Endothelial cell of umbilical vein (primary cell): ENCODE results near the gene MAST4. TPM values are rescaled to one million over a fixed set of nuclear protein-coding genes. Genes with fewer than 3 reads are reported as not detected.

ENCODE experiments used
- BruUV-seq: library from RNA; stranded (reverse); fragments of 400-500 nt; replicated peaks from 2 replicates; lab custom pipeline; 2021; lab: Mats Ljungman, UMichigan
- CTCF ChIA-PET: fragments of 300-600, 350-600 bp; sonication (Branson Sonifier 250); formaldehyde crosslinking; loops from one replicate; lab custom pipeline; 2021; ENCODE audit warnings: antibody characterized with exemption, inconsistent platforms; lab: Charles Lee
- POLR2A ChIA-PET: fragments of 300-600, 350-600 bp; sonication (Branson Sonifier 250); formaldehyde crosslinking; loops from one replicate; lab custom pipeline; 2021; ENCODE audit warnings: antibody characterized with exemption, inconsistent platforms; lab: Charles Lee
- DNase-seq: peaks from one replicate; pipeline ENCODE4 v3.0.0-alpha.2; 2011; ENCODE audit warnings: low read depth, low spot score
- FAIRE-seq: peaks from 2 replicates; lab custom pipeline; 2011; peaks lifted over from hg19 to GRCh38; lab: Jason Lieb, UNC
- H2AFZ ChIP-seq: 2 replicates; pipeline ENCODE4 v1.6.0; 2012; ENCODE audit warnings: low read depth, low read length, control low read depth, inconsistent platforms
- H3K27ac ChIP-seq: 2 replicates; pipeline ENCODE4 v1.5.1; 2011; ENCODE audit warnings: low read depth, mild to moderate bottlenecking, control low read depth, low read length, moderate library complexity; ENCODE audit not compliant: insufficient read depth
- H3K27me3 ChIP-seq, 2 experiments: 2 replicates each; pipeline versions ENCODE4 v1.6.0 to v1.6.1; 2011; ENCODE audit warnings: low read length in 2 of 2, mixed read lengths in 1 of 2; ENCODE audit not compliant: control insufficient read depth in 2 of 2, insufficient read depth in 2 of 2
- H3K36me3 ChIP-seq, 2 experiments: 2 replicates in 1 of 2; 3 replicates in 1 of 2; pipeline ENCODE4 v1.5.1; 2011; ENCODE audit warnings: low read length in 2 of 2, mild to moderate bottlenecking in 1 of 2, moderate library complexity in 1 of 2; ENCODE audit not compliant: control insufficient read depth in 2 of 2, insufficient read depth in 2 of 2; ENCODE audit errors: extremely low read depth in 1 of 2
- H3K4me1 ChIP-seq: 3 replicates; pipeline ENCODE4 v1.5.1; 2011; ENCODE audit warnings: mild to moderate bottlenecking, low read length; ENCODE audit not compliant: control insufficient read depth, insufficient read depth; ENCODE audit errors: extremely low read depth
- H3K4me2 ChIP-seq: 2 replicates; pipeline ENCODE4 v1.6.1; 2011; ENCODE audit warnings: low read length, control low read depth, mixed read lengths; ENCODE audit not compliant: insufficient read depth
- H3K4me3 ChIP-seq, 3 experiments: fragments of 200-600 bp in 1 of 3; sonication (generic), shearing (Covaris generic) in 1 of 3; replicated peaks in 1 of 3; 2 replicates each; pipeline ENCODE4 v1.5.1; 2011 to 2016; ENCODE audit warnings: control low read depth in 3 of 3, low read length in 3 of 3, mild to moderate bottlenecking in 2 of 3, inconsistent platforms in 1 of 3, low read depth in 1 of 3, moderate library complexity in 1 of 3; ENCODE audit not compliant: insufficient read depth in 1 of 3
- H3K79me2 ChIP-seq: 2 replicates; pipeline ENCODE4 v1.6.0; 2012; ENCODE audit warnings: low read length, inconsistent platforms; ENCODE audit not compliant: control insufficient read depth, insufficient read depth
- H3K9ac ChIP-seq: replicated peaks from 2 replicates; pipeline ENCODE3; 2011; ENCODE audit warnings: low read length, control low read depth; ENCODE audit not compliant: insufficient read depth; ENCODE audit errors: extremely low read depth
- H3K9me1 ChIP-seq: replicated peaks from 3 replicates; pipeline ENCODE4 v1.6.0; 2011; ENCODE audit warnings: mild to moderate bottlenecking, low read length; ENCODE audit not compliant: control insufficient read depth, insufficient read depth; ENCODE audit errors: extremely low read depth
- H3K9me3 ChIP-seq: replicated peaks from 2 replicates; pipeline ENCODE4 v1.5.1; 2012; ENCODE audit warnings: low read length, inconsistent platforms; ENCODE audit not compliant: control insufficient read depth, insufficient read depth
- H4K20me1 ChIP-seq: replicated peaks from 2 replicates; pipeline ENCODE3; 2011; ENCODE audit warnings: mild to moderate bottlenecking, low read length; ENCODE audit not compliant: control insufficient read depth, insufficient read depth; ENCODE audit errors: extremely low read depth
- EZH2 ChIP-seq: IDR thresholded peaks from 2 replicates; pipeline ENCODE4 v1.6.1; 2012; ENCODE audit warnings: borderline replicate concordance, low read depth, mild to moderate bottlenecking, moderate library complexity, low read length, inconsistent platforms; ENCODE audit not compliant: severe bottlenecking
- JUN ChIP-seq: IDR thresholded peaks from 2 replicates; pipeline ENCODE4 v1.6.1; 2011; ENCODE audit warnings: borderline replicate concordance, low read depth; ENCODE audit not compliant: insufficient read length, insufficient read depth
- MYC ChIP-seq: IDR thresholded peaks from one replicate; pipeline ENCODE4 v1.6.1; 2011; ENCODE audit warnings: mild to moderate bottlenecking, low read depth, low read length
- dilution Hi-C: fragments of 300-500 bp; cut with MboI; formaldehyde crosslinking; loops from one replicate; pipeline ENCODE4 v1.15.0; 2019; ENCODE audit warnings: low sequenced_read_pairs; ENCODE audit not compliant: extremely low pct_ligation_motif_present
- intact Hi-C: fragments of 100-400 bp; cut with micrococcal nuclease; formaldehyde crosslinking; loops from one replicate; pipeline ENCODE4 v1.10.0; 2022
- polyA plus RNA-seq, 4 experiments: library from polyadenylated mRNA; depleted of rRNA in 3 of 4; stranded (reverse) in 3 of 4; unstranded in 1 of 4; fragments of >200 nt; gene quantifications; 2 replicates each; pipeline versions ENCODE4 v1.2.1 to v1.2.3, GENCODE V29; 2011 to 2012; ENCODE audit warnings: missing spikeins in 1 of 4
- total RNA-seq: library from RNA; stranded (reverse); gene quantifications from 2 replicates; pipeline ENCODE4 v1.2.3, GENCODE V29; 2021
- TF ChIP-seq, protein P1 (sequence below), 2 donors: IDR thresholded peaks; 1 replicate in 1 of 2; 2 replicates in 1 of 2; pipeline ENCODE4 v1.5.1; 2011; ENCODE audit warnings: low read length in 2 of 2, mild to moderate bottlenecking in 2 of 2, moderate library complexity in 2 of 2, control low read depth in 1 of 2, inconsistent platforms in 1 of 2, low read depth in 1 of 2; ENCODE audit not compliant: insufficient read depth in 1 of 2; ENCODE audit errors: extremely low read depth in 1 of 2

Gene MAST4
- total and polyA plus RNA-seq, 2 donors (not counting 3 experiments of a cell fraction or from before 2014, with no cell fraction given) = 40.2 to 116 TPM

DNA sequence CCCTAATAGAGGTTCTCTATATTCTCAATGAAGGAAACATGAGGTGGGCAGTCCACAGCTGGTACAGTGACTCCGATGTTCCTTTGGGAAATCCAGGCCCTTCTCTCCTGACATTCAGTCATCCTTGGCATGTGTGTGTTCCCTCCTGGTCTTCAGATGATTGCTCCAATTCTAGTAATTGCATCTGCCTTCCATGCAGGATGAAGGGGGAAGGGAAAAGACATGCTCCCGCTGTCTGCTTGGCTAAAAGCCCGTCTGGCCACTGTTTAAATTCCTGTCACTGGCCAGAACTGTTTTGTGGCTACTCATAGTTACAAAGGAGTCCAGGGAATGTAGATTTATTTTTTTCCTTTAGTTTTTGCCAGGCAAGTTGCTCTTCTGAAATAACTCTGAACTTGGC, 65.0 kb downstream of the MAST4 start:
- ChIA-PET POLR2A (no interaction called here), CTCF (no interaction called here)
- H2AFZ ChIP-seq = no peak overlapping the region
- no peak for FAIRE-seq
- H3K27me3 ChIP-seq = peaks cover 0 to 2% of the 10 kb centered on the region in 2 experiments
- no peak overlapping the region for H3K4me3 ChIP-seq
- H3K36me3 ChIP-seq = no peaks in the 10 kb centered on the region
- H3K9me1 ChIP-seq = no peaks in the 10 kb centered on the region
- H3K79me2 ChIP-seq = no peaks in the 10 kb centered on the region
- no peak for DNase-seq
- H3K4me1 ChIP-seq = no peaks in the 10 kb centered on the region
- H4K20me1 ChIP-seq = no peaks in the 10 kb centered on the region
- dilution Hi-C loops = no loop called here
- H3K9ac ChIP-seq = no peak overlapping the region
- intact Hi-C loops = no loop called here
- no peaks in the 10 kb centered on the region for H3K9me3 ChIP-seq
- no TSS peak for BruUV-seq
- H3K27ac ChIP-seq = no peak overlapping the region
- no peak overlapping the region for H3K4me2 ChIP-seq
- TF ChIP-seq EZH2 (no peak), JUN (no peak), MYC (no peak)

DNA sequence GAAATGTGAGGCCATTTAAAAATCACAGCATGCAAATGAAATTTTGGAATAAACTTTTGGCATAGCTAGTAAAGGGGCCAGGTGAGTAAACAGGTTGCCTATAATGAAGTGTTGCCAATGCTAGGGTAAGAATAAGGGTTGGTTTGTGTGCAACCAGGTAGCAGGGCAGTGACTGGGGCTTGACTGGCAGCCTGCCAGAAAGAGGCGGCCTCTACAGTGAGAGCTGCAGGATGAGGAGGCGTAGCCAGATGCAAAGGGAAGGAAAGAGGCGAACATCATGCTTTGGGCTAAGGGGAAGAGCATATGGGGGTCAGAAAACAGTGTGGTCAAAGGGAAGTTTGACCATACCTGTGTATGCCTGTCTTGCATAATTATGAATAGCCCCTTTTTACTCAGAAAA, 70.6 kb downstream of the MAST4 start:
- Histone ChIP-seq H3K9me1 (no peaks in the 10 kb centered on the region), H2AFZ (no peak overlapping the region), H3K27ac (no peak overlapping the region), H3K36me3 (no peaks in the 10 kb centered on the region), H3K4me2 (no peak overlapping the region), H3K27me3 (peaks cover 2 to 3% of the 10 kb centered on the region in 2 experiments), H3K4me1 (no peaks in the 10 kb centered on the region), H3K9ac (no peak overlapping the region), H3K4me3 (no peak overlapping the region), H4K20me1 (no peaks in the 10 kb centered on the region), H3K79me2 (no peaks in the 10 kb centered on the region), H3K9me3 (no peaks in the 10 kb centered on the region)
- intact Hi-C loops (no loop called here), dilution Hi-C loops (no loop called here)
- BruUV-seq = no TSS peak
- ChIA-PET CTCF (no interaction called here), POLR2A (interaction anchor here (0.6 kb wide), 1 partner anchor 228 kb away, joined by 4 read pairs; no protein-coding TSS in a partner anchor)
- TF ChIP-seq EZH2 (no peak), JUN (no peak)
- TF ChIP-seq, protein P1, sequence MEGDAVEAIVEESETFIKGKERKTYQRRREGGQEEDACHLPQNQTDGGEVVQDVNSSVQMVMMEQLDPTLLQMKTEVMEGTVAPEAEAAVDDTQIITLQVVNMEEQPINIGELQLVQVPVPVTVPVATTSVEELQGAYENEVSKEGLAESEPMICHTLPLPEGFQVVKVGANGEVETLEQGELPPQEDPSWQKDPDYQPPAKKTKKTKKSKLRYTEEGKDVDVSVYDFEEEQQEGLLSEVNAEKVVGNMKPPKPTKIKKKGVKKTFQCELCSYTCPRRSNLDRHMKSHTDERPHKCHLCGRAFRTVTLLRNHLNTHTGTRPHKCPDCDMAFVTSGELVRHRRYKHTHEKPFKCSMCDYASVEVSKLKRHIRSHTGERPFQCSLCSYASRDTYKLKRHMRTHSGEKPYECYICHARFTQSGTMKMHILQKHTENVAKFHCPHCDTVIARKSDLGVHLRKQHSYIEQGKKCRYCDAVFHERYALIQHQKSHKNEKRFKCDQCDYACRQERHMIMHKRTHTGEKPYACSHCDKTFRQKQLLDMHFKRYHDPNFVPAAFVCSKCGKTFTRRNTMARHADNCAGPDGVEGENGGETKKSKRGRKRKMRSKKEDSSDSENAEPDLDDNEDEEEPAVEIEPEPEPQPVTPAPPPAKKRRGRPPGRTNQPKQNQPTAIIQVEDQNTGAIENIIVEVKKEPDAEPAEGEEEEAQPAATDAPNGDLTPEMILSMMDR (IDR thresholded peaks at IDR 0.05; ENCODE audit: extremely low read depth in 1 of 2, insufficient read depth in 1 of 2, low read depth in 1 of 2, low read length in 2 of 2) = no peak
- DNase-seq (no peak), FAIRE-seq (no peak)
